NOMO-1 (cell line): Measurements from ENCODE around the gene LRP1-AS.
A peak's percentile ranks its signal among the peaks of the same experiment; 100 is the strongest.

Experiments used
- DNase-seq, 2 experiments: peaks; one replicate each; lab custom pipeline; 2025; ENCODE audit not compliant: unreplicated experiment in 2 of 2; lab: John Stamatoyannopoulos, UW

The LRP1-AS gene

GRCh38 chr12:57105011-57105753 is 42.2 kb downstream of the LRP1-AS start:
- no peak for DNase-seq

GRCh38 chr12:57104292-57104910 is 43.0 kb downstream of the LRP1-AS start:
- DNase-seq = no peak

- no peak for DNase-seq
Measured at GRCh38 chr12:57103856-57104255, 43.6 kb downstream of the LRP1-AS start.

GRCh38 chr12:57101892-57102695 is 45.3 kb downstream of the LRP1-AS start:
- DNase-seq = peak; percentile 15 to 20

GRCh38 chr12:57099766-57100165 is 47.7 kb downstream of the LRP1-AS start:
- no peak for DNase-seq

GRCh38 chr12:57099047-57099714 is 48.2 kb downstream of the LRP1-AS start:
- DNase-seq = no peak

GRCh38 chr12:57098546-57098945 is 48.9 kb downstream of the LRP1-AS start:
- no peak for DNase-seq

- DNase-seq = no peak
Measured at GRCh38 chr12:57097554-57097835, 49.9 kb downstream of the LRP1-AS start.

GRCh38 chr12:57096748-57097553 is 50.5 kb downstream of the LRP1-AS start:
- DNase-seq = no peak

GRCh38 chr12:57096099-57096572 is 51.3 kb downstream of the LRP1-AS start:
- no peak for DNase-seq

GRCh38 chr12:57095440-57095839 is 52.0 kb downstream of the LRP1-AS start:
- no peak for DNase-seq
